Activated CD8-positive, alpha-beta memory T cell treated with anti-CD3 and anti-CD28 coated beads, Interleukin-2, amount 10 ng/mL, durations not matched to agents 7 days and 5 days (primary cell): ENCODE results near the gene PDZRN3. TPM values are rescaled to one million over a fixed set of nuclear protein-coding genes. Genes with fewer than 3 reads are reported as not detected.

Experiments used
- ATAC-seq: fragments of 150-1000 bp; cut with Tn5 transposase; one replicate; pipeline ENCODE4 v1.10.0; 2021; ENCODE audit warnings: moderate library complexity
- CTCF ChIA-PET: fragments of 350-600 bp; sonication (Branson Sonifier 250); formaldehyde crosslinking; loops from one replicate; lab custom pipeline; 2021; ENCODE audit warnings: antibody characterized with exemption; lab: Charles Lee
- DNase-seq: peaks from one replicate; pipeline ENCODE4 v3.0.0-alpha.2; 2020
- H3K27ac Mint-ChIP-seq: one replicate; pipeline ENCODE4 v1.8.0; 2021; ENCODE audit warnings: mild to moderate bottlenecking, mixed read lengths
- H3K27me3 Mint-ChIP-seq: one replicate; pipeline ENCODE4 v1.8.0; 2021; ENCODE audit warnings: mixed read lengths
- H3K36me3 Mint-ChIP-seq: one replicate; pipeline ENCODE4 v1.8.0; 2021; ENCODE audit warnings: mild to moderate bottlenecking, mixed read lengths
- H3K4me1 Mint-ChIP-seq: one replicate; pipeline ENCODE4 v1.8.0; 2021; ENCODE audit warnings: mixed read lengths
- H3K4me3 Mint-ChIP-seq: one replicate; pipeline ENCODE4 v1.8.0; 2021; ENCODE audit warnings: mild to moderate bottlenecking, moderate library complexity, mixed read lengths
- H3K9me3 Mint-ChIP-seq: one replicate; pipeline ENCODE4 v1.8.0; 2022; ENCODE audit warnings: low read depth, mixed read lengths
- total RNA-seq, 2 experiments: library from RNA; stranded (reverse); gene quantifications; one replicate each; pipeline ENCODE4 v1.2.3, GENCODE V29; 2021

PDZRN3 gene
- total RNA-seq, 2 experiments from 2014 or later = not detected

- H3K36me3 Mint-ChIP-seq = no peaks in the 10 kb centered on the region
- H3K27me3 Mint-ChIP-seq = no peaks in the 10 kb centered on the region
- H3K9me3 Mint-ChIP-seq = no peaks in the 10 kb centered on the region
- no peak overlapping the region for H3K27ac Mint-ChIP-seq
- no peaks in the 10 kb centered on the region for H3K4me1 Mint-ChIP-seq
- CTCF ChIA-PET = no interaction called here
- no peak overlapping the region for H3K4me3 Mint-ChIP-seq
- no peak for DNase-seq
- ATAC-seq = no peak
Measured at GRCh38 chr3:73550032-73550431, 74.7 kb downstream of the PDZRN3 start.

- H3K4me3 Mint-ChIP-seq = no peak overlapping the region
- DNase-seq (no peak), ATAC-seq (no peak)
- no peaks in the 10 kb centered on the region for H3K4me1 Mint-ChIP-seq
- H3K27ac Mint-ChIP-seq = no peak overlapping the region
- no peaks in the 10 kb centered on the region for H3K36me3 Mint-ChIP-seq
- no peaks in the 10 kb centered on the region for H3K9me3 Mint-ChIP-seq
- no peaks in the 10 kb centered on the region for H3K27me3 Mint-ChIP-seq
- CTCF ChIA-PET = no interaction called here
Measured at GRCh38 chr3:73549051-73549600, 75.6 kb downstream of the PDZRN3 start.

GRCh38 chr3:73548436-73548835 is 76.3 kb downstream of the PDZRN3 start:
- Mint-ChIP-seq H3K27me3 (no peaks in the 10 kb centered on the region), H3K4me1 (no peaks in the 10 kb centered on the region), H3K36me3 (no peaks in the 10 kb centered on the region), H3K4me3 (no peak overlapping the region), H3K9me3 (no peaks in the 10 kb centered on the region), H3K27ac (no peak overlapping the region)
- CTCF ChIA-PET = no interaction called here
- ATAC-seq = no peak
- DNase-seq = no peak

GRCh38 chr3:73547427-73548248 is 77.1 kb downstream of the PDZRN3 start:
- CTCF ChIA-PET = no interaction called here

GRCh38 chr3:73546961-73547360 is 77.8 kb downstream of the PDZRN3 start:
- Mint-ChIP-seq H3K27ac (no peak overlapping the region), H3K9me3 (no peaks in the 10 kb centered on the region), H3K4me3 (no peak overlapping the region), H3K36me3 (no peaks in the 10 kb centered on the region), H3K4me1 (no peaks in the 10 kb centered on the region), H3K27me3 (no peaks in the 10 kb centered on the region)
- DNase-seq = no peak
- CTCF ChIA-PET = no interaction called here
- ATAC-seq = no peak

More at GRCh38 chr3:73547427-73548248, 77.1 kb downstream of the PDZRN3 start:
- DNase-seq (no peak), ATAC-seq (no peak)
- Mint-ChIP-seq H3K4me1 (no peaks in the 10 kb centered on the region), H3K27me3 (no peaks in the 10 kb centered on the region), H3K9me3 (no peaks in the 10 kb centered on the region), H3K4me3 (no peak overlapping the region), H3K36me3 (no peaks in the 10 kb centered on the region), H3K27ac (no peak overlapping the region)

- H3K4me3 Mint-ChIP-seq = no peak overlapping the region
- H3K27ac Mint-ChIP-seq = no peak overlapping the region
- H3K9me3 Mint-ChIP-seq = no peaks in the 10 kb centered on the region
- no peaks in the 10 kb centered on the region for H3K4me1 Mint-ChIP-seq
- CTCF ChIA-PET = no interaction called here
- H3K36me3 Mint-ChIP-seq = no peaks in the 10 kb centered on the region
- no peak for ATAC-seq
- DNase-seq = no peak
- no peaks in the 10 kb centered on the region for H3K27me3 Mint-ChIP-seq
Measured at GRCh38 chr3:73543412-73543811, 81.3 kb downstream of the PDZRN3 start.

GRCh38 chr3:73542136-73542535 is 82.6 kb downstream of the PDZRN3 start:
- no peaks in the 10 kb centered on the region for H3K4me1 Mint-ChIP-seq
- no peak for DNase-seq
- H3K4me3 Mint-ChIP-seq = no peak overlapping the region
- no peak for ATAC-seq
- no peaks in the 10 kb centered on the region for H3K36me3 Mint-ChIP-seq
- H3K27me3 Mint-ChIP-seq = no peaks in the 10 kb centered on the region
- CTCF ChIA-PET = no interaction called here
- no peaks in the 10 kb centered on the region for H3K9me3 Mint-ChIP-seq
- no peak overlapping the region for H3K27ac Mint-ChIP-seq

- CTCF ChIA-PET = no interaction called here
- DNase-seq = no peak
- no peaks in the 10 kb centered on the region for H3K9me3 Mint-ChIP-seq
- no peak overlapping the region for H3K27ac Mint-ChIP-seq
- H3K4me1 Mint-ChIP-seq = no peaks in the 10 kb centered on the region
- ATAC-seq = no peak
- no peak overlapping the region for H3K4me3 Mint-ChIP-seq
- H3K27me3 Mint-ChIP-seq = no peaks in the 10 kb centered on the region
- no peaks in the 10 kb centered on the region for H3K36me3 Mint-ChIP-seq
Measured at GRCh38 chr3:73540969-73541740, 83.6 kb downstream of the PDZRN3 start.

GRCh38 chr3:73538486-73538885 is 86.3 kb downstream of the PDZRN3 start:
- CTCF ChIA-PET = no interaction called here
- H3K4me1 Mint-ChIP-seq = no peaks in the 10 kb centered on the region
- H3K27me3 Mint-ChIP-seq = no peaks in the 10 kb centered on the region
- no peaks in the 10 kb centered on the region for H3K36me3 Mint-ChIP-seq
- ATAC-seq = no peak
- H3K27ac Mint-ChIP-seq = no peak overlapping the region
- no peaks in the 10 kb centered on the region for H3K9me3 Mint-ChIP-seq
- H3K4me3 Mint-ChIP-seq = no peak overlapping the region
- no peak for DNase-seq

- Mint-ChIP-seq H3K4me1 (no peaks in the 10 kb centered on the region), H3K36me3 (no peaks in the 10 kb centered on the region), H3K4me3 (no peak overlapping the region), H3K9me3 (no peaks in the 10 kb centered on the region), H3K27ac (no peak overlapping the region), H3K27me3 (no peaks in the 10 kb centered on the region)
- CTCF ChIA-PET = no interaction called here
- ATAC-seq (no peak), DNase-seq (no peak)
Measured at GRCh38 chr3:73536952-73537351, 87.8 kb downstream of the PDZRN3 start.

GRCh38 chr3:73536336-73536895 is 88.3 kb downstream of the PDZRN3 start:
- DNase-seq (no peak), ATAC-seq (no peak)
- H3K9me3 Mint-ChIP-seq = no peaks in the 10 kb centered on the region
- CTCF ChIA-PET = no interaction called here
- no peaks in the 10 kb centered on the region for H3K27me3 Mint-ChIP-seq
- H3K4me3 Mint-ChIP-seq = no peak overlapping the region
- no peaks in the 10 kb centered on the region for H3K36me3 Mint-ChIP-seq
- no peak overlapping the region for H3K27ac Mint-ChIP-seq
- no peaks in the 10 kb centered on the region for H3K4me1 Mint-ChIP-seq

- CTCF ChIA-PET = no interaction called here
- Mint-ChIP-seq H3K9me3 (no peaks in the 10 kb centered on the region), H3K27me3 (no peaks in the 10 kb centered on the region), H3K4me1 (no peaks in the 10 kb centered on the region), H3K4me3 (no peak overlapping the region), H3K27ac (no peak overlapping the region), H3K36me3 (no peaks in the 10 kb centered on the region)
- ATAC-seq = no peak
- DNase-seq = no peak
Measured at GRCh38 chr3:73535931-73536330, 88.8 kb downstream of the PDZRN3 start.

- Mint-ChIP-seq H3K4me3 (no peak overlapping the region), H3K27me3 (no peaks in the 10 kb centered on the region), H3K27ac (no peak overlapping the region), H3K9me3 (no peaks in the 10 kb centered on the region), H3K4me1 (no peaks in the 10 kb centered on the region), H3K36me3 (no peaks in the 10 kb centered on the region)
- no peak for DNase-seq
- ATAC-seq = no peak
- CTCF ChIA-PET = no interaction called here
Measured at GRCh38 chr3:73535137-73535536, 89.6 kb downstream of the PDZRN3 start.
